GM12874 (cell line): Measurements from ENCODE around the gene ODF2L.

Experiments
- CTCF ChIP-seq: IDR thresholded peaks from 2 replicates; pipeline ENCODE4 v1.5.1; 2011; ENCODE audit warnings: low read depth, mild to moderate bottlenecking, control low read depth, low read length, moderate library complexity; ENCODE audit not compliant: insufficient read depth

ODF2L gene

DNA sequence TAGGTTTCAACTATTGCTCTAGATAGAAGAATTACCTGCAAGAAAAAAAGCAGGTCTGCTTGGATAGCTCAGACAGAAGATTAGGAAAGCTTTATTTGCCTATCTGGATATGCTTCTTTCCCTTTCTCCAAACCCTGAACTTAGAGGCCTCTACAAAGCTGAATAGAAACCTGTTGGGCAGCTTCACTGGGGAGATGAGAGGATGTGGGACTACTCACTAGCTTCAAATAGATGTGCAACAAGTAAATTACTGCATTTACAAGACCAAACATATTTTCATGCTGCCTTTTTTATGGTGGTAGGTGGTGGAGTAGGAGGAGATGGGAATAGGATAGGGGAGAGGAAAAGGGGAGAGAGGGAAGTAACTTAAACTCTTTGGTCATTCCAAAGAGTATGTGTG lies 34.3 kb upstream of the ODF2L start:
- no peak for TF ChIP-seq CTCF

GRCh38 chr1:86429835-86430234 lies 33.7 kb upstream of the ODF2L start:
- no peak for TF ChIP-seq CTCF

GRCh38 chr1:86429122-86429725 lies 33.1 kb upstream of the ODF2L start:
- TF ChIP-seq CTCF = no peak

GRCh38 chr1:86423873-86424272 lies 27.8 kb upstream of the ODF2L start, which contains the start of gene CLCA2:
CLCA2 (plus strand) TSS chr1:86424171; CDS start chr1:86424248, 77 bp downstream.
- TF ChIP-seq CTCF = no peak

DNA sequence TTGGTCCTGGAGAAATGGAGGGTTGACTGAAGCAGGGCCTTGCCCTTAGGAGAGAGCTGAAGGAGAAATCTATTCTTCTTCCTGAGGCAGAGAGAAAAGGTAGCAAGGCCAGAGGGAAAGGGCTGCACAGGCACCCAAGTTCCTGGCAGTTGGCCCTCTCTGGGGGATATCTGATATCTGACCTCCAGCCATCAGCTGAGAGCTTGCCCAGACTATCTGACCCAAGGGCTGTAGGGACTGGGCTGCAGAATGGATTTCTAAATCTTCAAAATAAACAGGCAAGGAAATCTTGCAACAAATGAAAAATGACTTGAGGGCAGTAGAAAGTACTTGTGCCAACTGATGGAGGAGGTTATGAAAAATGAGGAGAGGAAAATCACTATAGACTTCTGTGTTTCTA lies 27.4 kb upstream of the ODF2L start:
- no peak for TF ChIP-seq CTCF

DNA sequence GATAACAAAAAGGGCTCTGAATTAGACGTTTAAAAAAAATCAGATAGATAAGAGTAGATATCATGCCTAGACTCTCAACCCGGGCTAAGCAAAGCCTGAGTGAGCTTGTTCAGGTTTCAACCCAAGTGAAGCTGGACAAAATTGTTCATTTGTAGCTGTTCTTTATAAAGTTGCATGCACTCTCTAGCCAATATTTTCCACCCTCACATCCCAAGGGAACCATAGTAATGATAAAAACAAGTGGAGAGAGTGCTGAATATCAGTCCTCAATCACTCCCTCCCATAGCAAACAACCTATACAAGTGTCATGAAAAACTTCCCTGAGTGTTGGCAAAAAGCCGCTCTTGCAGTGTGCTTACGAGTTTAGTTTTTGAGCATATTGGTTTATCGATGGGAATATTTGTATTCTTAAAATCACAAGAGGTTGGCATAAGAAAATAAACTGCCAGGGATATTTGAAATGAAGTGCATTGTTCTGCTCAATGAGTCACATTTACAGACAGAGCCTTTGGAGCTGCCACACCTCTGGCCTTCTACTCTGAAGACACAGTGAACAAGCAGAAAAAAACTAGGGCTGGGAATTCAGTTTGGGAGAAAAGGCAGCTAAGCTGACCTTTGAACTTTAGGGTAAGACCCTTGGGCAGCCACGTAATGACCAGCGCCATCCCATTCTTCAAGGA lies 25.6 kb upstream of the ODF2L start:
- no peak for TF ChIP-seq CTCF

DNA sequence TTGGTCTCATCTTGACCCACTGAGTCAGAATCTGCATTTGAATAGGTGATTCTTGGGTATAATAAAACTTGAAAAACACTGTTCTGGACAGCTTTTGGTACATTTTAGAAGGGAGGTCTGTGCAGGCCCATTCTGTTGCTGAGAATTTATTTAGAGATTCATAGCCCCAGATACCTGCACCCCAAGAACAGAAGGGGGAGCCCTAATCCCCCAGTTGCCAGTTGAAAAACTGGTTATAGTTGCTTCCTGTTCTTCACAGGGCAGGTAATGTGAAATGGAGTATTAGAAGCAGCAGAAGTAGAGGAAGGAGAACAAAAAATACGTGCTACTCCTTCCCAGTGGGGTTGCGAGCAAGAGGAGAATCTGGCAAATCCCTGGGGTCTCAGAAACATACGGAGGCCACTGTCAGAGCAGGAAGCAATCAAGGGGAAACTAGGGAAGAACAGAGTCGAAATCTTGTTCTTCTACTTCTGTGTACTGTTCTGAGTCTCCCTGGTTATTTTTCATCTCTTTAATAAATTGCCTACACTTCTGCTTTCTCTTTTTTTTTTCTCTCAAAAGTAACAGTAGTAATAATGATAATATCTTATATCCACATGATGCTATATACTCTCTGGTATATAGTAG lies 23.3 kb upstream of the ODF2L start:
- TF ChIP-seq CTCF = peak; percentile 52
